Heart left ventricle (tissue), 13 donors: ENCODE data around the gene QKI.

Experiments
- CTCF ChIP-seq, 12 donors: fragments of 200-600 bp; sonication (generic) in 4 of 12; IDR thresholded peaks; one replicate each; pipeline versions ENCODE4 v1.5.0 to v1.8.0; 2018 to 2022; ENCODE audit warnings: antibody characterized with exemption in 12 of 12, mild to moderate bottlenecking in 5 of 12
- POLR2A ChIP-seq, 2 donors: fragments of 450-650 bp; IDR thresholded peaks; one replicate each; pipeline ENCODE4 v1.6.1; 2017; ENCODE audit warnings: antibody characterized with exemption in 2 of 2, mild to moderate bottlenecking in 2 of 2, moderate library complexity in 2 of 2
- donor health status: ischemic (EF 13 %, LVEDD 7.1; RV severe dilation, severe dysfunction).
- donor health status: DM: no; HTN: yes; CAD: no.
- donor health status: DM: no; HTN: no; CAD: no.
- donor health status: ischemic (EF 25% LVEDD 6.9; RV normal size, moderate dysfunction).
- donor health status: ischemic (EF 25% LVEDD 5.7; RV mildly dilated, moderate dysfunction).
- donor health status: ischemic (EF 35%, LVEDD 5.7; RV mildly dilated, moderate dysfunction).
- donor health status: nonischemic (EF 11% LVEDD 7.7; RV severe dilation, severe dysfunction).
- donor health status: DM: yes; HTN: yes; CAD: no.
- donor health status: PGD.
- donor health status: ischemic (EF 29% LVEDD 5.4; RV normal size, mild dysfunction).
- donor health status: nonischemic (EF 23%, LVEDD 6.1; RV moderate dilation, normal function).

GRCh38 chr6:163454425-163454824 lies 39.9 kb downstream of the QKI start:
- TF ChIP-seq CTCF (IDR thresholded peaks at IDR 0.05) = no peak
- TF ChIP-seq POLR2A (IDR thresholded peaks at IDR 0.05) = no peak
